DOHH2 (cell line): Measurements from ENCODE around the gene TMEM221.
"Not testable (repeated sequence)": the region's sequence is repeated elsewhere in the genome, so short reads cannot be mapped to it uniquely, and the experiment has no call there.

ENCODE experiments used
- H3F3A ChIP-seq: fragments of 200-600 bp; sonication (generic), shearing (Covaris generic); 2 replicates; pipeline ENCODE4 v1.6.0; 2016; ENCODE audit warnings: antibody characterized with exemption, mild to moderate bottlenecking; ENCODE audit not compliant: control insufficient read depth, insufficient read depth
- H3K27ac ChIP-seq: fragments of 200-600 bp; sonication (generic); 2 replicates; pipeline ENCODE4 v1.5.1; 2014; ENCODE audit warnings: low read depth, mild to moderate bottlenecking, low read length, moderate library complexity
- H3K27me3 ChIP-seq: fragments of 200-600 bp; sonication (generic); 2 replicates; pipeline ENCODE4 v1.6.1; 2014; ENCODE audit warnings: mild to moderate bottlenecking, low read length, mixed read lengths; ENCODE audit not compliant: control insufficient read depth
- H3K36me3 ChIP-seq: fragments of 200-600 bp; sonication (generic); 2 replicates; pipeline ENCODE4 v1.6.1; 2014; ENCODE audit warnings: mild to moderate bottlenecking, low read length, moderate library complexity, mixed read lengths; ENCODE audit not compliant: control insufficient read depth
- H3K4me1 ChIP-seq: fragments of 200-600 bp; sonication (generic); 2 replicates; pipeline ENCODE4 v1.6.1; 2014; ENCODE audit warnings: mild to moderate bottlenecking, low read length, mixed read lengths; ENCODE audit not compliant: control insufficient read depth
- H3K4me2 ChIP-seq: fragments of 200-600 bp; sonication (generic); 2 replicates; pipeline ENCODE4 v1.6.0; 2014; ENCODE audit warnings: mild to moderate bottlenecking, low read length, moderate library complexity
- H3K4me3 ChIP-seq: fragments of 200-600 bp; sonication (generic); 2 replicates; pipeline ENCODE4 v1.5.1; 2014; ENCODE audit warnings: mild to moderate bottlenecking, low read length, mixed read lengths
- H3K79me2 ChIP-seq: fragments of 200-600 bp; sonication (generic); 2 replicates; pipeline ENCODE4 v1.6.1; 2014; ENCODE audit warnings: mild to moderate bottlenecking, low read length, mixed read lengths; ENCODE audit not compliant: control insufficient read depth
- H3K9me2 ChIP-seq: fragments of 200-600 bp; sonication (generic); replicated peaks from 2 replicates; pipeline ENCODE4 v1.6.1; 2014; ENCODE audit warnings: mild to moderate bottlenecking, low read length, mixed read lengths; ENCODE audit not compliant: control insufficient read depth
- H3K9me3 ChIP-seq: fragments of 200-600 bp; sonication (generic); 2 replicates; pipeline ENCODE4 v1.6.1; 2014; ENCODE audit warnings: antibody characterized with exemption, low read length, mixed read lengths; ENCODE audit not compliant: control insufficient read depth, insufficient read depth
- H4K20me1 ChIP-seq: fragments of 200-600 bp; sonication (generic); 2 replicates; pipeline ENCODE4 v1.6.0; 2014; ENCODE audit warnings: low read depth, mild to moderate bottlenecking, antibody characterized with exemption, low read length, moderate library complexity; ENCODE audit not compliant: control insufficient read depth, insufficient read depth
- CTCF ChIP-seq: fragments of 200-600 bp; sonication (generic); IDR thresholded peaks from one replicate; pipeline ENCODE4 v1.5.1; 2014; ENCODE audit warnings: antibody characterized with exemption, mild to moderate bottlenecking, low read depth, low read length; ENCODE audit not compliant: poor library complexity, severe bottlenecking
- EZH2phosphoT487 ChIP-seq: fragments of 200-600 bp; sonication (generic); IDR thresholded peaks from 2 replicates; pipeline ENCODE4 v1.6.1; 2017; ENCODE audit warnings: borderline replicate concordance, mild to moderate bottlenecking, antibody characterized with exemption, low read length, moderate library complexity, mixed read lengths

TMEM221 gene

GRCh38 chr19:17475541-17476115 lies 27.2 kb upstream of the TMEM221 start:
- H3K27me3 ChIP-seq: peaks cover 16% of the 10 kb centered on the region
- no peak overlapping the region for H3K4me2 ChIP-seq
- H3F3A ChIP-seq: no peaks in the 10 kb centered on the region
- H3K4me3 ChIP-seq: no peak overlapping the region
- no peaks in the 10 kb centered on the region for H3K79me2 ChIP-seq
- peaks cover 7% of the 10 kb centered on the region for H3K4me1 ChIP-seq
- H3K9me2 ChIP-seq: no peaks in the 10 kb centered on the region
- TF ChIP-seq CTCF (no peak), EZH2phosphoT487 (no peak)
- no peaks in the 10 kb centered on the region for H3K9me3 ChIP-seq
- H3K36me3 ChIP-seq: no peaks in the 10 kb centered on the region
- no peaks in the 10 kb centered on the region for H4K20me1 ChIP-seq
- no peak overlapping the region for H3K27ac ChIP-seq

- not testable (repeated sequence) for H3F3A ChIP-seq, H3K4me2 ChIP-seq, H3K4me3 ChIP-seq, H4K20me1 ChIP-seq, H3K36me3 ChIP-seq, H3K79me2 ChIP-seq, H3K4me1 ChIP-seq, H3K9me2 ChIP-seq, H3K27ac ChIP-seq, H3K9me3 ChIP-seq
- H3K27me3 ChIP-seq: peaks cover 16% of the 10 kb centered on the region
Observed at GRCh38 chr19:17475011-17475540, 26.6 kb upstream of the TMEM221 start.

- Histone ChIP-seq H3K4me1 (peaks cover 23% of the 10 kb centered on the region), H3K79me2 (no peaks in the 10 kb centered on the region), H3K36me3 (no peaks in the 10 kb centered on the region), H3F3A (no peaks in the 10 kb centered on the region; the same call in 1 of the 2 replicates), H3K27me3 (peaks cover 16% of the 10 kb centered on the region), H3K4me2 (no peak overlapping the region), H3K4me3 (no peak overlapping the region), H4K20me1 (no peaks in the 10 kb centered on the region), H3K9me2 (no peaks in the 10 kb centered on the region), H3K9me3 (no peaks in the 10 kb centered on the region), H3K27ac (no peak overlapping the region)
- no peak for TF ChIP-seq CTCF
- TF ChIP-seq EZH2phosphoT487: no peak
Observed at GRCh38 chr19:17473041-17473440, 24.6 kb upstream of the TMEM221 start.

GRCh38 chr19:17471410-17472125 lies 23.1 kb upstream of the TMEM221 start:
- Histone ChIP-seq H3K9me3 (no peaks in the 10 kb centered on the region), H4K20me1 (no peaks in the 10 kb centered on the region), H3K36me3 (no peaks in the 10 kb centered on the region), H3K9me2 (no peaks in the 10 kb centered on the region), H3K4me1 (peaks cover 30% of the 10 kb centered on the region), H3K4me3 (peak overlapping the region; percentile 93; the same call in 1 of the 2 replicates), H3K79me2 (no peaks in the 10 kb centered on the region), H3K4me2 (peak overlapping the region; percentile 97), H3F3A (peaks cover 2% of the 10 kb centered on the region; the same call in 1 of the 2 replicates), H3K27ac (no peak overlapping the region), H3K27me3 (peaks cover 16% of the 10 kb centered on the region)
- no peak for TF ChIP-seq CTCF
- TF ChIP-seq EZH2phosphoT487: no peak
